ENCODE measurements around the gene PARD3.

The PARD3 gene

GRCh38 chr10:34179280-34179679 lies 635.8 kb downstream of the PARD3 start:
- no peaks in the 10 kb centered on the region for H3K79me2 ChIP-seq (ENCODE audit: insufficient read depth, low read length)
- no peak overlapping the region for H3K4me2 ChIP-seq (ENCODE audit: low read depth, low read length, poor library complexity, severe bottlenecking)
- no peaks in the 10 kb centered on the region for H3K9me2 ChIP-seq (replicated peaks; ENCODE audit: low read depth, low read length)
- H3K9ac ChIP-seq (ENCODE audit: low read depth, low read length, poor library complexity, severe bottlenecking), result no peak overlapping the region
- H2AFZ ChIP-seq (ENCODE audit: low read length), result no peak overlapping the region
- no peaks in the 10 kb centered on the region for H3F3A ChIP-seq (ENCODE audit: low read depth)
- no peaks in the 10 kb centered on the region for H3K9me3 ChIP-seq (ENCODE audit: insufficient read depth, low read depth, low read length)
- H3K27me3 ChIP-seq (ENCODE audit: insufficient read depth, low read length, poor library complexity, severe bottlenecking), result no peaks in the 10 kb centered on the region
- H4K20me1 ChIP-seq (ENCODE audit: insufficient read depth, low read length, poor library complexity, severe bottlenecking), result no peaks in the 10 kb centered on the region
- TF ChIP-seq EZH2phosphoT487 (IDR thresholded peaks at IDR 0.05; ENCODE audit: borderline replicate concordance), result no peak
- TF ChIP-seq CTCF (conservative IDR thresholded peaks at IDR 0.05; ENCODE audit: low read length), result no peak
- H3K36me3 ChIP-seq (ENCODE audit: insufficient read depth, low read length), result no peaks in the 10 kb centered on the region
- H3K4me3 ChIP-seq (ENCODE audit: low read length, poor library complexity, severe bottlenecking), result no peak overlapping the region
- peaks cover 39% of the 10 kb centered on the region for H3K4me1 ChIP-seq (ENCODE audit: insufficient read depth, low read length, poor library complexity, severe bottlenecking)

GRCh38 chr10:34178756-34179155 lies 636.3 kb downstream of the PARD3 start:
- H3K4me1 ChIP-seq (ENCODE audit: insufficient read depth, low read length, poor library complexity, severe bottlenecking), result peaks cover 34% of the 10 kb centered on the region
- no peaks in the 10 kb centered on the region for H3K36me3 ChIP-seq (ENCODE audit: insufficient read depth, low read length)
- no peak overlapping the region for H3K9ac ChIP-seq (ENCODE audit: low read depth, low read length, poor library complexity, severe bottlenecking)
- TF ChIP-seq EZH2phosphoT487 (IDR thresholded peaks at IDR 0.05; ENCODE audit: borderline replicate concordance), result no peak
- TF ChIP-seq CTCF (conservative IDR thresholded peaks at IDR 0.05; ENCODE audit: low read length), result no peak
- H3K79me2 ChIP-seq (ENCODE audit: insufficient read depth, low read length), result no peaks in the 10 kb centered on the region
- H4K20me1 ChIP-seq (ENCODE audit: insufficient read depth, low read length, poor library complexity, severe bottlenecking), result no peaks in the 10 kb centered on the region
- H3K27me3 ChIP-seq (ENCODE audit: insufficient read depth, low read length, poor library complexity, severe bottlenecking), result no peaks in the 10 kb centered on the region
- H2AFZ ChIP-seq (ENCODE audit: low read length), result no peak overlapping the region
- no peak overlapping the region for H3K4me3 ChIP-seq (ENCODE audit: low read length, poor library complexity, severe bottlenecking)
- H3K9me2 ChIP-seq (replicated peaks; ENCODE audit: low read depth, low read length), result no peaks in the 10 kb centered on the region
- no peaks in the 10 kb centered on the region for H3K9me3 ChIP-seq (ENCODE audit: insufficient read depth, low read depth, low read length)
- H3K4me2 ChIP-seq (ENCODE audit: low read depth, low read length, poor library complexity, severe bottlenecking), result no peak overlapping the region
- no peaks in the 10 kb centered on the region for H3F3A ChIP-seq (ENCODE audit: low read depth)

GRCh38 chr10:34178196-34178595 lies 636.9 kb downstream of the PARD3 start:
- Histone ChIP-seq H3K9ac (ENCODE audit: low read depth, low read length, poor library complexity, severe bottlenecking) (no peak overlapping the region), H3F3A (ENCODE audit: low read depth) (no peaks in the 10 kb centered on the region), H3K9me3 (ENCODE audit: insufficient read depth, low read depth, low read length) (no peaks in the 10 kb centered on the region), H3K36me3 (ENCODE audit: insufficient read depth, low read length) (no peaks in the 10 kb centered on the region), H3K27me3 (ENCODE audit: insufficient read depth, low read length, poor library complexity, severe bottlenecking) (no peaks in the 10 kb centered on the region), H3K79me2 (ENCODE audit: insufficient read depth, low read length) (no peaks in the 10 kb centered on the region), H3K4me3 (ENCODE audit: low read length, poor library complexity, severe bottlenecking) (no peak overlapping the region), H3K9me2 (replicated peaks; ENCODE audit: low read depth, low read length) (no peaks in the 10 kb centered on the region), H4K20me1 (ENCODE audit: insufficient read depth, low read length, poor library complexity, severe bottlenecking) (no peaks in the 10 kb centered on the region), H3K4me1 (ENCODE audit: insufficient read depth, low read length, poor library complexity, severe bottlenecking) (peaks cover 33% of the 10 kb centered on the region), H3K4me2 (ENCODE audit: low read depth, low read length, poor library complexity, severe bottlenecking) (no peak overlapping the region), H2AFZ (ENCODE audit: low read length) (no peak overlapping the region)
- no peak for TF ChIP-seq CTCF (conservative IDR thresholded peaks at IDR 0.05; ENCODE audit: low read length)
- TF ChIP-seq EZH2phosphoT487 (IDR thresholded peaks at IDR 0.05; ENCODE audit: borderline replicate concordance), result no peak

All from Loucy (cell line).